MM.1S (cell line): ENCODE measurements around the gene ARMS2.

Experiments used
- DNase-seq: peaks from one replicate; pipeline ENCODE4 v3.0.0-alpha.2; 2015
- H2AFZ ChIP-seq: fragments of 300-600 bp; sonication (generic); 2 replicates; pipeline ENCODE4 v1.6.0; 2016; ENCODE audit warnings: antibody characterized with exemption, low read length
- H3F3A ChIP-seq: fragments of 300-600 bp; sonication (generic); 2 replicates; pipeline ENCODE4 v1.6.1; 2016; ENCODE audit warnings: mild to moderate bottlenecking, antibody characterized with exemption, low read length, moderate library complexity, mixed read lengths; ENCODE audit not compliant: insufficient read depth
- H3K27ac ChIP-seq: fragments of 300-600 bp; sonication (generic); 2 replicates; pipeline ENCODE4 v1.5.1; 2016; ENCODE audit warnings: mild to moderate bottlenecking, low read length
- H3K27me3 ChIP-seq: fragments of 300-600 bp; sonication (generic); replicated peaks from 2 replicates; pipeline ENCODE4 v1.6.0; 2016; ENCODE audit warnings: low read length; ENCODE audit not compliant: insufficient read depth
- H3K36me3 ChIP-seq: fragments of 300-600 bp; sonication (generic); replicated peaks from 2 replicates; pipeline ENCODE4 v1.6.1; 2016; ENCODE audit warnings: mild to moderate bottlenecking, low read length, mixed read lengths; ENCODE audit not compliant: insufficient read depth
- H3K4me1 ChIP-seq: fragments of 300-600 bp; sonication (generic); 2 replicates; pipeline ENCODE4 v1.6.1; 2016; ENCODE audit warnings: low read length, mixed read lengths
- H3K4me2 ChIP-seq: fragments of 300-600 bp; sonication (generic); 2 replicates; pipeline ENCODE4 v1.6.0; 2016; ENCODE audit warnings: low read depth, low read length
- H3K4me3 ChIP-seq: fragments of 300-600 bp; sonication (generic); 2 replicates; pipeline ENCODE4 v1.5.1; 2016; ENCODE audit warnings: low read length, mixed read lengths
- H3K79me2 ChIP-seq: fragments of 300-600 bp; sonication (generic); 2 replicates; pipeline ENCODE4 v1.6.1; 2016; ENCODE audit warnings: mixed run types, low read length, mixed read lengths
- H3K9ac ChIP-seq: fragments of 300-600 bp; sonication (generic); 2 replicates; pipeline ENCODE4 v1.6.1; 2016; ENCODE audit warnings: low read length, mixed read lengths
- H3K9me2 ChIP-seq: fragments of 300-600 bp; sonication (generic); replicated peaks from 2 replicates; pipeline ENCODE4 v1.6.1; 2016; ENCODE audit warnings: mild to moderate bottlenecking, low read length, mixed read lengths; ENCODE audit not compliant: insufficient read depth
- H3K9me3 ChIP-seq: fragments of 300-600 bp; sonication (generic); replicated peaks from 2 replicates; pipeline ENCODE4 v1.6.1; 2016; ENCODE audit warnings: mild to moderate bottlenecking, low read length, mixed read lengths; ENCODE audit not compliant: insufficient read depth
- H4K20me1 ChIP-seq: fragments of 300-600 bp; sonication (generic); 2 replicates; pipeline ENCODE4 v1.6.1; 2016; ENCODE audit warnings: mild to moderate bottlenecking, low read length, moderate library complexity, mixed read lengths; ENCODE audit not compliant: insufficient read depth
- EZH2 ChIP-seq: fragments of 300-600 bp; sonication (generic); optimal IDR thresholded peaks from 2 replicates; pipeline ENCODE3; 2017; ENCODE audit warnings: low read depth, mild to moderate bottlenecking, antibody characterized with exemption, low read length, mixed read lengths
- EZH2phosphoT487 ChIP-seq: fragments of 300-600 bp; sonication (generic); IDR thresholded peaks from 2 replicates; pipeline ENCODE4 v1.6.1; 2018; ENCODE audit warnings: antibody characterized with exemption, low read length
- TF ChIP-seq, protein P1 (sequence below): fragments of 300-600 bp; sonication (generic); IDR thresholded peaks from 2 replicates; pipeline ENCODE4 v1.5.1; 2016; ENCODE audit warnings: antibody characterized with exemption, low read length, mixed read lengths

ARMS2 gene

DNA sequence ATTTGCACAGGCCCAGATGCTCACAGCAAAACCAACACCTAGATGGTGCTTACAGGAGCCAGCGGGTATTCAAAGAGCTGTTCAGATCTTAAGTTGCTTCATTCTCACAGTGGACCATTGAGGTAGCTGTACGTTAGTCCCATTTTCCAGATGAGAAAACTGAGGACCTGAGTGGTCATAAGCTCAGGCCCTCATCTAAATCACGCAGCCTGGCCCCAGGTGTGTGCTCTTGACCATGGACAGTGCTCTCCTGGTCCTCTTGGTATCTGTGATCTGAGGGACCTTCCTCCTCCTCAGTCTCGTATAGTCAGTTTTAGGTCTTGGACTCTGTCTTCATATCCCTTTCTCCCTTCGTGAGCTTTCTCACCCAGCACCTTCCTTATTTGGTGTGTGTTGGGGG lies 50.6 kb downstream of the ARMS2 start:
- Histone ChIP-seq H3K27me3 (no peaks in the 10 kb centered on the region), H3K79me2 (no peaks in the 10 kb centered on the region), H3K9me3 (no peaks in the 10 kb centered on the region), H4K20me1 (no peaks in the 10 kb centered on the region), H3K4me3 (no peak overlapping the region), H3K27ac (no peak overlapping the region), H2AFZ (no peak overlapping the region), H3K4me2 (no peak overlapping the region), H3K4me1 (no peaks in the 10 kb centered on the region), H3K9me2 (no peaks in the 10 kb centered on the region), H3K36me3 (no peaks in the 10 kb centered on the region), H3K9ac (no peak overlapping the region), H3F3A (no peaks in the 10 kb centered on the region)
- no peak for TF ChIP-seq EZH2phosphoT487
- TF ChIP-seq EZH2 = no peak
- TF ChIP-seq, protein P1, sequence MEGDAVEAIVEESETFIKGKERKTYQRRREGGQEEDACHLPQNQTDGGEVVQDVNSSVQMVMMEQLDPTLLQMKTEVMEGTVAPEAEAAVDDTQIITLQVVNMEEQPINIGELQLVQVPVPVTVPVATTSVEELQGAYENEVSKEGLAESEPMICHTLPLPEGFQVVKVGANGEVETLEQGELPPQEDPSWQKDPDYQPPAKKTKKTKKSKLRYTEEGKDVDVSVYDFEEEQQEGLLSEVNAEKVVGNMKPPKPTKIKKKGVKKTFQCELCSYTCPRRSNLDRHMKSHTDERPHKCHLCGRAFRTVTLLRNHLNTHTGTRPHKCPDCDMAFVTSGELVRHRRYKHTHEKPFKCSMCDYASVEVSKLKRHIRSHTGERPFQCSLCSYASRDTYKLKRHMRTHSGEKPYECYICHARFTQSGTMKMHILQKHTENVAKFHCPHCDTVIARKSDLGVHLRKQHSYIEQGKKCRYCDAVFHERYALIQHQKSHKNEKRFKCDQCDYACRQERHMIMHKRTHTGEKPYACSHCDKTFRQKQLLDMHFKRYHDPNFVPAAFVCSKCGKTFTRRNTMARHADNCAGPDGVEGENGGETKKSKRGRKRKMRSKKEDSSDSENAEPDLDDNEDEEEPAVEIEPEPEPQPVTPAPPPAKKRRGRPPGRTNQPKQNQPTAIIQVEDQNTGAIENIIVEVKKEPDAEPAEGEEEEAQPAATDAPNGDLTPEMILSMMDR = no peak
- no peak for DNase-seq

DNA sequence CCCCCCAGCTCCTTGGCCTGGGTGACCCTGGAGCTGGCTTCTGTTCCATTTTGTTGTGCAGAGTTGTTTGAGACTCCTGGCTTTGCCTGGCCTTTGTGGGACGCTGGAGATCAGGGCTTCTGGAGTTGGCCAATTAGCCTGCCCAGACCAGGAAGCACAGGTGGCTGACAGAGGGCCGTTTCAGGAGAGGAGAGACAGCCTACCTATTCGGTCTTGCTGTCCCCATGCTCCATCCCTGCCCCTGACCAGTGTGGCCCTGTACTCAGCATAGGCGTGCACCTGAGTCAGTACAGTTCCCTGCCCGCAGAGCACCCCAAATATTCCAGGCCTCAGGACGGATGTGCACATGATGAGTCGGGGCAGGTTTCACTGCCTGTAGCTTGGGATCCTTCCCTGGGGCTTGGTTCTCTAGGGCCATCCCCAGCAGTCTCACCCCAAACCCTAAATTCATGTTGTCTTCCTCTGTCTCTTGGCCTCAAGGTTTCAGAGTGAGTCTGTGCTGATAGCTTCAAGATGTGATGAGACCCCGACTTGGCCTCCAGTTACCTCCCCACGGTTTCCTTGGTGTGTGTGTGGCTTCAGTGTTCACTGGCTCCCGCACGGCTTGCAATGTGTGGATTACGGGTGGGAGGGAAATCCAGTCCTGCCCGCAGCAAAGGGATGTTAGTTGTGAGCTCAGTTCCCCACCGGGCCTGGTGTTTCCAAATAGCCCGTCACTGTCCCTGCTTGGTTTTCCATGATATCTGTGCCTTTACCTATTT lies 51.6 kb downstream of the ARMS2 start:
- H3K36me3 ChIP-seq = no peaks in the 10 kb centered on the region
- no peak overlapping the region for H2AFZ ChIP-seq
- no peaks in the 10 kb centered on the region for H3K27me3 ChIP-seq
- H3K4me3 ChIP-seq = no peak overlapping the region
- no peak for DNase-seq
- no peaks in the 10 kb centered on the region for H4K20me1 ChIP-seq
- H3K4me1 ChIP-seq = no peaks in the 10 kb centered on the region
- TF ChIP-seq EZH2 (no peak), EZH2phosphoT487 (no peak)
- TF ChIP-seq, protein P1 = no peak
- no peaks in the 10 kb centered on the region for H3K9me3 ChIP-seq
- no peak overlapping the region for H3K27ac ChIP-seq
- H3K9me2 ChIP-seq = no peaks in the 10 kb centered on the region
- no peak overlapping the region for H3K4me2 ChIP-seq
- H3K79me2 ChIP-seq = no peaks in the 10 kb centered on the region
- no peaks in the 10 kb centered on the region for H3F3A ChIP-seq
- no peak overlapping the region for H3K9ac ChIP-seq
